ENCODE results near the gene CGN. TPM values are rescaled to one million over a fixed set of nuclear protein-coding genes. Genes with fewer than 3 reads are reported as not detected.

CGN gene
- total RNA-seq, 6 donors from 2014 or later: 51.6 to 223 (median 99.2) TPM

Small RNA genes within 50 kb of the gene (small RNA-seq; reads per million reads assigned to genes)
- 0 reads per million in 4 donors for gene MIR554
- gene RF00405: 0 reads per million in 4 donors

Other genes with a start within 250 kb of the CGN start
- gene ZNF687, start 229.1 kb upstream of the CGN start, total RNA-seq: 10 to 100 TPM; 17.4 to 50.3 (median 27.2) TPM
- 100 to 1,000 TPM in 1 of 6 donors, 10 to 100 TPM in 5; 41.3 to 127 (median 64.0) TPM for gene PI4KB, start 184.0 kb upstream of the CGN start, total RNA-seq
- 10 to 100 TPM; 31.5 to 55.5 (median 43.2) TPM for gene RFX5, start 164.1 kb upstream of the CGN start, total RNA-seq
- gene SELENBP1, start 138.7 kb upstream of the CGN start, total RNA-seq: 100 to 1,000 TPM; 241 to 804 (median 431) TPM
- 100 to 1,000 TPM; 127 to 216 (median 179) TPM for gene PSMB4, start 111.8 kb upstream of the CGN start, total RNA-seq
- gene POGZ, start 51.9 kb upstream of the CGN start, total RNA-seq: 100 to 1,000 TPM in 1 of 6 donors, 10 to 100 TPM in 5; 34.2 to 148 (median 67.9) TPM
- 10 to 100 TPM in 5 of 6 donors, 1 to 10 TPM in 1; 9.9 to 18.1 (median 12.5) TPM for gene TUFT1, start 28.9 kb downstream of the CGN start, total RNA-seq
- 10 to 100 TPM; 35.0 to 62.9 (median 51.9) TPM for gene SNX27, start 100.7 kb downstream of the CGN start, total RNA-seq
- under 1 TPM in 1 of 6 donors, not detected in 5; 0.13 TPM for gene CELF3, start 205.4 kb downstream of the CGN start, total RNA-seq
- 10 to 100 TPM in 1 of 6 donors, 1 to 10 TPM in 3, not detected in 2; 2.5 to 20.7 (median 6.3) TPM for gene RIIAD1, start 210.1 kb downstream of the CGN start, total RNA-seq